ENCODE data around the gene ZNF529.

Gene ZNF529

DNA sequence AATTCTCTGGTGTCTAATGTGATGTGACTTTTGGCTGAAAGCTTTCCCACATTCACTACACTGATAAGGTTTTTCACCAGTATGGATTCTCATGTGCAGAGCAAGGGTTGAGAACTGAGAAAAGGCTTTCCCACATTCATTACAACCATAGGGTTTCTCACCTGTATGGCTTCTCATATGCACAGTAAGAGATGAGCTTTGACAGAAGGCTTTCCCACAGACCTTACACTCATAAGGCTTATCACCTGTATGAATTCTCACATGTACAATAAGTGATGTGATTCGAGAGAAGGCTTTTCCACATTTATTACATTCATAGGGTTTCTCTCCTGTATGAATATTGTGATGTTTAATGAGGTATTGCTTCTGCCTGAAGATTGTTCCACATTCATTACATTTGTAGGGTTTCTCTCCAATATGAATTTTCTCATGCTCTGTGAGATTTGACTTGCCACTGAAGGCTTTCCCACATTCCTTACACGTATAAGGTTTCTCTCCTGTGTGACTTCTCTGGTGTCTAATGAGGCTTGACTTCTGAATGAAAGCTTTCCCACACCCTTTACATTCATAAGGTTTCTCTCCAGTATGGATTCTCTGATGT, 59.0 kb downstream of the ZNF529 start:
- DNase-seq (ENCODE audit: low spot score): no peak

DNA sequence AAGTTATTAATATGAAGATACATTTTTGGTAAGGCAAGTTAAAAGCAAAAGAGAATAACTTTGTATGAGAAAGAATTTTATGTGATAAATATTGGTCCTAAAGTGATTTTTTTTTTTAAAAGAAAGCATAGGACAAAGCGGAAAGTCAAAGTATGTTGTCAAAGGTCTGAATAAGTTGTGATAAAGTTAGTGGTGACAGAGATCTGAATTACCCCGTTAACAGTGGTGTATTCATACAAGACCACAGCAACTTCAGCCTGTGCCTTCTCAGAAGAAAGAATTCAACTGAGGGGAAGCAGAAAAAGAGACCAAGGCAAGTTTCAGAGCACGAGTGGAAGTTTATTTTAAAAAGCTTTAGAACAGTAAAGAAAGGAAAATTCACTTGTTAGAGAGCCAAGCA, 64.8 kb downstream of the ZNF529 start:
- no peak for DNase-seq (ENCODE audit: low spot score)

DNA sequence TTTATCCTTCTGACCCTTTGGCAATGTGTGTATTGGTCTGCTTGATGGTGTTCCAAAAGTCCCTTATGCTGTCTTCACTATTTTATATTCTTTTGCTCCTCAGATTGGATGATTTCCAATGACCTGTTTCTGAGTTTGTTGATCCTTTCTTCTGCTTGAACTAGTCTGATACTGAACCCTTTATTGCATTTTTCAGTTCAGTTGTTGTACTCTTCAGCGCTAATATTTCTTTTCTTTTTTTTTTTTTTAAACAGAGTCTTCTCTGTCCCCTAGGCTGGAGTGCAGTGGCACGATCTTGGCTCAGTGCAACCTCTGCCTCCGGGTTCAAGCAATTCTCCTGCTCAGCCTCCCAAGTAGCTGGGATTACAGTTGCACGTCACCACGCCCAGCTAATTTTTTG, 71.1 kb downstream of the ZNF529 start:
- DNase-seq (ENCODE audit: low spot score): no peak

DNA sequence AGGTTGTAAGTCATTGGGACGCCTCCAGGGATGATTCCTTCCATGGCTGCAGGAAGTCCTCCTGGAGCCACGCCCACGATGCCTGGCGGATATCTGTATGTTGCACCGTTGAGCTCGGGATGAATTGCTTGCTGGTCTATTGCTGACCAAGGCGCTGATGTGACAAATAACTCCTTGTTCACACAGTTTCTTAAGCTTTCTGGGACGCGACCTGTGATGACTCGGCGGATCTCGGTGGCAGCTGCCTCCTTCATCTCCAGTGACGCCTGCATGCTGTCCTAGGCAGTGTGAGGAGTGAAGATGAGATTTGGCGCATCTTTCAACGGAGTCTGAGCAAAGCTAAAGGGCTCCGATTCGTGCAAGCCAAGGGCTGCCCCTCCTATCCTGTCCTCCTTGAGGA, 76.1 kb downstream of the ZNF529 start:
- no peak for DNase-seq (ENCODE audit: low spot score)

Data from CD4-positive, alpha-beta T cell treated with Interleukin-6 at 100 ng/mL for 8 hours (primary cell).